Keratinocyte (primary cell): ENCODE measurements around the gene GPR32.

Experiments used
- EZH2 ChIP-seq: IDR thresholded peaks from one replicate; pipeline ENCODE4 v1.6.1; 2012; ENCODE audit warnings: inconsistent platforms, mild to moderate bottlenecking, low read length, moderate library complexity
- TF ChIP-seq, protein P1 (sequence below), 3 experiments: IDR thresholded peaks in 1 of 3; conservative IDR thresholded peaks in 1 of 3; optimal IDR thresholded peaks in 1 of 3; 2 replicates in 2 of 3; 3 replicates in 1 of 3; pipeline versions ENCODE3 to v1.5.1; 2011; ENCODE audit warnings: low read length in 3 of 3, mild to moderate bottlenecking in 3 of 3, moderate library complexity in 2 of 3, control low read depth in 1 of 3, inconsistent platforms in 1 of 3; ENCODE audit not compliant: insufficient read depth in 2 of 3; ENCODE audit errors: extremely low read depth in 1 of 3

GRCh38 chr19:50796634-50797428 lies 26.6 kb downstream of the GPR32 start:
- TF ChIP-seq, protein P1, sequence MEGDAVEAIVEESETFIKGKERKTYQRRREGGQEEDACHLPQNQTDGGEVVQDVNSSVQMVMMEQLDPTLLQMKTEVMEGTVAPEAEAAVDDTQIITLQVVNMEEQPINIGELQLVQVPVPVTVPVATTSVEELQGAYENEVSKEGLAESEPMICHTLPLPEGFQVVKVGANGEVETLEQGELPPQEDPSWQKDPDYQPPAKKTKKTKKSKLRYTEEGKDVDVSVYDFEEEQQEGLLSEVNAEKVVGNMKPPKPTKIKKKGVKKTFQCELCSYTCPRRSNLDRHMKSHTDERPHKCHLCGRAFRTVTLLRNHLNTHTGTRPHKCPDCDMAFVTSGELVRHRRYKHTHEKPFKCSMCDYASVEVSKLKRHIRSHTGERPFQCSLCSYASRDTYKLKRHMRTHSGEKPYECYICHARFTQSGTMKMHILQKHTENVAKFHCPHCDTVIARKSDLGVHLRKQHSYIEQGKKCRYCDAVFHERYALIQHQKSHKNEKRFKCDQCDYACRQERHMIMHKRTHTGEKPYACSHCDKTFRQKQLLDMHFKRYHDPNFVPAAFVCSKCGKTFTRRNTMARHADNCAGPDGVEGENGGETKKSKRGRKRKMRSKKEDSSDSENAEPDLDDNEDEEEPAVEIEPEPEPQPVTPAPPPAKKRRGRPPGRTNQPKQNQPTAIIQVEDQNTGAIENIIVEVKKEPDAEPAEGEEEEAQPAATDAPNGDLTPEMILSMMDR (optimal IDR thresholded peaks at IDR 0.05 in 1 of 3, IDR thresholded peaks at IDR 0.05 in 1 of 3, conservative IDR thresholded peaks at IDR 0.05 in 1 of 3; ENCODE audit: extremely low read depth in 1 of 3, insufficient read depth in 2 of 3, low read length in 3 of 3): no peak
- TF ChIP-seq EZH2: no peak
